Kidney capillary endothelial cell (primary cell): Measurements from ENCODE around the gene NUDT6.
"Not testable (repeated sequence)": the region's sequence is repeated elsewhere in the genome, so short reads cannot be mapped to it uniquely, and the experiment has no call there.

Experiments used
- DNase-seq: peaks from one replicate; pipeline ENCODE4 v3.0.0-alpha.2; 2018; ENCODE audit warnings: low spot score

The NUDT6 gene

DNA sequence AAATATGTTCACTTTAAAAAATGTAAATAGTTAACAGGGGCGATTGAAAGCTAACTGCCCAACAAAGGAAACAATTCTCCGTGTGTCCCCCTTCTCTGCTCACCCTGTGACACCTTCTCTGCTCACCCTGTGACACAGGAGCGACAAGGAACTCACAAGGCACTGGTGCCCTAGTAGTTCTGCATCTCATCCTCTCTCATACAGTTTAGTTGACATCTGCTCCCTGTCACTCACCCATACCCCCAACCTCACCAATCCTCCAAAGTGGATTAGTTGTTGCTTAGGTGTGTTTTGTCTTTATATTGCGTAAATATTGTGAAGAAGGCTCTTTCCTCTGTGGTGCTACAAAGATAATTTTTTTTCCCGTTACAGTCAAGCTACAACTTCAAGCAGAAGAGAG lies 46.4 kb downstream of the NUDT6 start:
- DNase-seq: no peak

DNA sequence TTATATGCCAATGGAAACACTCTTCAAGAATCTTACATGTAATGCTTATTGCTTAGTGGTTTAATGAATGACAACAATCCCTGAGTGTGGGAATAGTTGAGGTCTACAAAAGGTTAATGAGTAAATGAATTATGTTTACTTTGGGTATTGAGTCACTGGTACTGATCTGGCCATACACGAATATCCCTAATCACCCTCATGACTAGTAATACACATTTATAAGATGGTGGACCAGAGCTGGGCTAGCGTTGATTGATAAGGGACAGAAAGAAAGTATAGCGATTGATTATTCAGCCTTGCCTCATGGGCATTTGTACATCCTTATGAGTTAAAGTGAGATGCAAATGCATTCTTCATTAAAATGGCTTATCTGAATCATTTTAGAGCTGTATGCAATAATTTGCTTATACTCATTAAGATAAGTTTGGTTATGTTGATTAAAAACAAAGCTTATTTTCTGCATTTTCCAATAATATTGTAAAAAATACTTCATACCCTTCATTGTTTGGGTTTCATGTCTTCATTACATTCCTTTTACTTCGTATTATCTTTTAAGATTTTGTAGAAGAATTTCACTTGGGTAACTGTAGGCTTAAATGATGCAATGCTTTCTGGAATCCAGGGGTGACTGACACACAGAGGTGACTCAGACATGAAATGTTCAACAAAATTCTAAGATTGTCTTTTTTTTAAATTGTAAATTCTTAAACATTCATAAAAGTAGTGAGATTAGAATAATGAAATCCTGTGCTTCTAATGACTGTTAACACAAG lies 48.4 kb downstream of the NUDT6 start:
- peak; percentile 20 for DNase-seq

GRCh38 chr4:122873146-122873545 lies 49.3 kb downstream of the NUDT6 start:
- DNase-seq: no peak

GRCh38 chr4:122868235-122868634 lies 54.2 kb downstream of the NUDT6 start:
- DNase-seq: not testable (repeated sequence)

- no peak for DNase-seq
Observed at GRCh38 chr4:122865425-122865824, 57.0 kb downstream of the NUDT6 start.

DNA sequence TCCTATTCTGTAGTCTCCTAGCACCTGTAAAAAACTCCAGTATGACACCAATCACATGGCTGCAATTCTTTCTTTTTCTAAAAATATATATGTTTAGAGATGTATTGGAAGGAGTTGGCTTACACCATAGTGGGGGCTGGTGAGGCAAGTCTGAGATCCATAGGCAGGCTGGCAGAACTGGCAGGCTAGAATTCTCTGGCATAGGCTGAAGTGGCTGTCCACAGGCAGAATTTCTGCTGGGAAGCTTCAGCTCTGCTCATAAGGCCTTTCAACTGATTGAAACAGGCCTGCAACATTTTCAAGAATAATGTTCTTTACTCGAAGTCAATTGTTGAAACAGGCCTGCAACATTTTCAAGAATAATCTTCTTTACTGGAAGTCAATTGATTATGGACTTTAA lies 58.8 kb downstream of the NUDT6 start:
- no peak for DNase-seq

DNA sequence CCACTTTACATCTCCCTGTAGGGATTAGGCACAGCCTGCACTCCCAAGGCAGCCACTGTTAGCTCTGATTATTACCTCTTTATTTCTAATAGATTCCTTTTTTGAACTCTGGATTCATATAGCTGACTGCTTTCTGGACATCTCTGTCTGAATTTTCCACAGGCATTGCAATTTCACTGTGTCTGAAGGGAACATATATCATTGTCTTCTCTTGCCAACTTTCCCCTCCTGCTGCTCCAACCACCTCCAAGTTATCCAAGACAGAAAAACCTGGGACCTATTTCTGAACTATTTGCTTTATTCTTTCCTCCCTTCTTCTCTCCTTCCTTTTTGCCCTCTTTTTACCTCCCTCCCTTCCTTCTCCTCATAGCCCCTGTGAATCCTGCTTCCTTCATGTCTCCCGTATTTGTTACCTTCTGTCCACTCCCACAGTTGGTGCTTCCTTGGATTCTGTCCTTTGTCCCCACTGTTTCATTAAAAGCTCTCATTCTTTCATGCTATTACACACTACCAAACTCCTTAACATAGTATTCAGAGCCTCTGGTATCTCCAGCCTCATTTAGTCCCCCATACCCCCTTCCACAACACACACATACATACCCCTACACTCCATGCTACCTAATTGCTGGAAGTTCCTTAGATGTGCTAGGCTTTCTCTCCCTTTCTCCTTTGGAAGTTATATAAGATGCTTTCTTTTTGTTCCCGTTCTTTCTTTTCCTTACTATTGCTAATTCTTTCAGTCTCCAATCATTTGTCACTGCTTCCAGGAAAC lies 61.0 kb downstream of the NUDT6 start:
- DNase-seq: no peak

DNA sequence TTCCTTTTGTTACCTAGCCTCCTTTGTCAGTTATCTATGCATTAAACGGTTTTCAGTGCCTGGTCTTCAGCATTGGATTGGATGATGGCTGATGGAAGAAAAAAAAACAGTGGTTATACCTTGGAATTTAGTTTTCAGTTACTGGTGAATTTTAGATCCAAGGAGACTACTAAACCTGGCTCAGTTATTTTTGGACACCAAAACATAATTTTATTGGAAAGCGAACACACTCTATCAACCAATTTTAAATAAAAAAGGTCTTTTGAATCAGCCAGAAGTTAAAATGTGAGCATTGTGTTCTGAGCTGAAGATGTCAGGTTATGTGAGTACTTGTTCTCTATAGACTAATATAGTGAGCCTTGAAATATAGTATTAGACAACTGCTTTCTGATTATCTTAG lies 63.7 kb downstream of the NUDT6 start:
- DNase-seq: no peak

GRCh38 chr4:122857160-122857559 lies 65.2 kb downstream of the NUDT6 start:
- no peak for DNase-seq

GRCh38 chr4:122855353-122855890 lies 67.0 kb downstream of the NUDT6 start:
- DNase-seq: no peak

DNA sequence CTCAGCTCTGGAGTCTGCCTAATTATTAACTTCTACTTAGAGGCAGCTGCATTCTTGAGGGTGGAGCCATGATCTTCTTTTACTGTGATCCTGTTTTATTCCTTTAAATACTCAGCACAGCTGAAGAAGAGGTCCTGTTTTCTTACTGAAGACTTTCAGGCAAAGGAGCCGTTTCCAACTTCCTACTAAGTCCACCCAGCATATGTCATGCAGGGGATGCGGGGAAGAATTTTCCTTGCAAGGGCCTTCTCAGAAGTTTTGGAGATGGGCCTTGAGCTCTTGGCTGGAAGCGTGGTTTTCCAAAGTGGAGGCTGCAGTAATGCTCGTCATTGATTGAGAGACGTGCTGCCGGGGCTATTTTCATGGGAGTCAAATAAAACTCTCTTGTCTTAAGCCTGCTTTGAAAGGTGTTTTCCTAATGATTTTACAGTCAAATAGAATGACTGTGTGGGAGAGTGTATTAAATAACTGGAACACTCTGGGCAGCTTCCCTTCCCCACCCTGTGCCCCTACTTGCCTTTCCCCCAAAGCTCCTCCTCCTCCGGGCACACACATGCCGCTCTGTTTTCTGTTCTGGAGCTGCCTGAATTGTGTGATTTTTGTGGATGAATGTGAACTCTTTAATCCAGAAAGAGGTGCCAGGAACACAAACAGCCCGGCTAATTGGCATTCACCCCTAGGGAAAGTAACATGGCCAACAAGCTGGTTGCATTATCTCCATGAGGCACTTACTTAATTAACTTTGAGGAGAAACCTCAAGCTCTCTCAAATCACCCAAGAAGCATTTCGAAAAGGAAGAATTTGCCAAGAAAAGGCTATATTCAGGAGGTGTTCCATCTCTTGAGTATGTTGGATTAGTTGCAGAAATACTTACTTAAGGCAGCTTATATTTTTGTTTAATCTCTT lies 67.7 kb downstream of the NUDT6 start:
- no peak for DNase-seq

GRCh38 chr4:122851568-122851967 lies 70.8 kb downstream of the NUDT6 start:
- DNase-seq: no peak

DNA sequence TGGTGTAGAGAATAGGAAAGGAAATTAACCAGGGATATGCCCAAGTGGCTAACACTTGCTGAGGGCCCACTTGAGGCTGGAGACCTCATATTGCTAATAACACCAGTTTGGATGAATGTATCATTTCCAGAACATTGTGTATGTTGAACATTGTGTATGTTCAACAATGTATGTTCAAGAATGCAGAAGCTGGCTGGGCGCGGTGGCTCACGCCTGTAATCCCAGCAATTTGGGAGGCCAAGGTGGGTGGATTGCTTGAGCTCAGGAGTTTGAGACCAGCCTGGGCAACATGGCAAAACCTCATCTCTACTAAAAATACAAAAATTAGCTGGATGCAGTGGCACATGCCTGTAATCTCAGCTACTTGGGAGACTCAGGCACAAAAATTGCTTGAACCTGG lies 72.6 kb downstream of the NUDT6 start:
- DNase-seq: not testable (repeated sequence)

GRCh38 chr4:122847931-122848330 lies 74.5 kb downstream of the NUDT6 start:
- no peak for DNase-seq

DNA sequence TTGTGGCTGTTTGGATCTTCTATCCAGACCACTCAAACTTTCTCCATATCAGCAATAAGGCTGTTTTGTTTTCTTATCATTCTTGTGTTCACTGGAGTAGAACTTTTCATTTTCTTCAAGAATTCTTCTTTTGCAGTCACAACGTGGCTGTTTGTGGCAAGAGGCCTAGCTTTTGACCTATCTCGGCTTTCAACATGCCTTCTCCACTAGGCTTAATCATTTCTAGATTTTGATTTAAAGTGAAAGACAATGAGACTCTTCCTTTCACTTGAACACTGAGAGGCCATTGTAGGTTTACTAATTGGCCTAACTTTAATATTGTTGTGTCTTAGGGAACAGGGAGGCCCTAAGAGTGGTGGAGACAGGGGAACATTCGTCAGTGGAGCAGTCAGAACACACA lies 76.6 kb downstream of the NUDT6 start:
- no peak for DNase-seq

GRCh38 chr4:122845066-122845465 lies 77.3 kb downstream of the NUDT6 start:
- DNase-seq: no peak

GRCh38 chr4:122844391-122844790 lies 78.0 kb downstream of the NUDT6 start:
- DNase-seq: not testable (repeated sequence)

- no peak for DNase-seq
Observed at GRCh38 chr4:122842984-122843531, 79.3 kb downstream of the NUDT6 start.
